ENCODE data around the gene WDFY3.
"Not testable (repeated sequence)": the region's sequence is repeated elsewhere in the genome, so short reads cannot be mapped to it uniquely, and the experiment has no call there.

WDFY3 gene

DNA sequence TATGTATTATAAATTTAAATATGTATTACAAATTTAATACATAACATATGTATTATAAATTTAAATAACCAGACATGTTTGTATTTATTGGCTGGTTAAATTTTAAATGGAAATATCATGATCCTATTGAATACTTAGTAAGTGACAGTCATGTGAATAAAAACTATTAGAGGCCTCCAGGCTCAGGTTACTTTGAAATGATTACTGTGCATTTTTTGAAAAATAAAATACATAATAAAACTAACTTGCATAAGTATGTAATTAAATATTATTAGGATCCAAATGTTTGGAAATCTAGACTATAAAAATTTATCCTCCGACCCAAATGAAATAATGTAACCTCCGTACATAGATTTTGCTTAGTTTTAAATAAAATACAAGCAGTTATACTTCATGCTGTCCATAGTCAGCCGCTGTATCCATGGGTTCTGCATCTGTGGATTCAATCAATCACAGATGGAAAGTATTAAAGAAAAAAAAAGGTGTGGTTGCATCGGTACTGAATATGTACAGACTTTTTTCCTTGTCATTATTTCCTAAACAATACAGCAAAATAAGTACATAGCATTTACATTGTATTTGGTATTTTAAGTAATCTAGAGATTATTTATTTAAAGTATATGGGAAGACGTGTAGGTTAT lies 140.7 kb downstream of the WDFY3 start:
- no peak for DNase-seq (ENCODE audit: insufficient read length, low spot score)
- TF ChIP-seq, protein P1, sequence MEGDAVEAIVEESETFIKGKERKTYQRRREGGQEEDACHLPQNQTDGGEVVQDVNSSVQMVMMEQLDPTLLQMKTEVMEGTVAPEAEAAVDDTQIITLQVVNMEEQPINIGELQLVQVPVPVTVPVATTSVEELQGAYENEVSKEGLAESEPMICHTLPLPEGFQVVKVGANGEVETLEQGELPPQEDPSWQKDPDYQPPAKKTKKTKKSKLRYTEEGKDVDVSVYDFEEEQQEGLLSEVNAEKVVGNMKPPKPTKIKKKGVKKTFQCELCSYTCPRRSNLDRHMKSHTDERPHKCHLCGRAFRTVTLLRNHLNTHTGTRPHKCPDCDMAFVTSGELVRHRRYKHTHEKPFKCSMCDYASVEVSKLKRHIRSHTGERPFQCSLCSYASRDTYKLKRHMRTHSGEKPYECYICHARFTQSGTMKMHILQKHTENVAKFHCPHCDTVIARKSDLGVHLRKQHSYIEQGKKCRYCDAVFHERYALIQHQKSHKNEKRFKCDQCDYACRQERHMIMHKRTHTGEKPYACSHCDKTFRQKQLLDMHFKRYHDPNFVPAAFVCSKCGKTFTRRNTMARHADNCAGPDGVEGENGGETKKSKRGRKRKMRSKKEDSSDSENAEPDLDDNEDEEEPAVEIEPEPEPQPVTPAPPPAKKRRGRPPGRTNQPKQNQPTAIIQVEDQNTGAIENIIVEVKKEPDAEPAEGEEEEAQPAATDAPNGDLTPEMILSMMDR (IDR thresholded peaks at IDR 0.05; ENCODE audit: insufficient read depth, missing control alignments) = no peak
- peak; percentile 73 for FAIRE-seq

DNA sequence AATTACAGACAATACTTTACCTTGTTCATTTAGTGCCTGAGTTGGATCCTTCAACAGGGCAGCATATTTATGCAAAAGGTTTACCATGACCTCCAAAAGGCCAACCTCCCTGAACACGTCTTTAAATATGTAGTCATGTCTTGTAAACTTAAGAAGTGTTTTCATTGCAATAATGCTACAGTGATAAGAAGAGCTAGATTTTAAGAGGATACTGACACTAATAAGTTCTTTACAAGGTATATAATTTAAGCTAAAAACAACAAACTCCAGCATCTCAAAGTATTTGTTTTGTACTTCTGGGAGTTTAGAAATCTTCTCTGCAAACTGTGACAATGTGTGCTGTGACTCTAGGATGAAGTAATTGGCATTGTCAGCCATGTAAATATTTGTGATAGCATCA lies 145.4 kb downstream of the WDFY3 start:
- FAIRE-seq (peak; percentile 44), DNase-seq (ENCODE audit: insufficient read length, low spot score) (no peak)
- TF ChIP-seq, protein P1 (IDR thresholded peaks at IDR 0.05; ENCODE audit: insufficient read depth, missing control alignments) = no peak

DNA sequence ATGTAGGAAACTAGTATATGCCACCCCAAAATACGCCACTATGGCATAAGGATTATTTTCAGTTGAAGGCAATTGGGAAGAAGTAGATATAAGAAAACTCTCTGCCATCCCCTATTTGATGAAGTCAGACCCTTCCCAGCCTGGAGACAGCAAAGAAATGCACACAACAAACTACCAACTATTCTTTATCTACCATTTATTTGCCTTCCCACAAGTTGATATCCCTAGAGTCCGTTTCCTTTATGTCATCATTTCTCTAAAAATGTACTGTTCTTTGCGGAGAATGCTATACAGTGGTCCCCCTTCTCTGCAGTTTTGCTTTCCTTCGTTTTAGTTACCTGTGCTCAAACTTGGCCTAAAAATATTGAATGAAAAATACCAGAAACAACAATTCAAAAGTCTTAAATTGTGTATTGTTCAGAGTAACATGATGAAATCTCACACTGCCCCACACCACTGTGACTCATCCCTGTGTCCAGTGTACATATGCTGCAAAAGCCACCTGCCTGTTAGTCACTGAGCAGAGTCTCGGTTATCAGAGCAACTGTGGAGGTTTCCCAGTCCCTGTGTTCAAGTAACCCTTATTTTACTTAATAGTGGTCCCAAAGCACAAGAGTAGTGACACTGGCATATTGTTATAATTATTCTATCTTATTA lies 152.3 kb downstream of the WDFY3 start:
- no peak for DNase-seq (ENCODE audit: insufficient read length, low spot score)
- TF ChIP-seq, protein P1 (IDR thresholded peaks at IDR 0.05; ENCODE audit: insufficient read depth, missing control alignments) = no peak
- FAIRE-seq = no peak

DNA sequence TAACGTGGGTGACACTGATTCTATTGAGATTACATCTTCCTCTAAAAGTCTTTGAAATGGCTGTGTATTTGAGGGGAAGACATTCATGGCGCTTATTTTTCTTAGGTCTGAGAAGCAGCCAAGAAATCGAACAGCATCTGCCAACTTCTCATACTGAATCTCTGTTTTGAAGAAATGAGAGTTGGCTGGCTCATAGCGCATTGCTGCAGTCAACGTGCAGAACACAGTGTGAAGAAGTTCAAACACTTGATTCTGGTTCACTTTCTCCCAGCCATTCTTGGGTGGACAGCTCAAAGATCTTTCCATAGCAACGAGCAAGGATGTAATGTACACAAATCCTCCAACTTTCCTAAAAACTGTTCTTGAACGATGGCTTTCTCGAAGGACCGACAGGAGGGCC lies 156.5 kb downstream of the WDFY3 start:
- FAIRE-seq (no peak), DNase-seq (ENCODE audit: insufficient read length, low spot score) (no peak)
- TF ChIP-seq, protein P1 (IDR thresholded peaks at IDR 0.05; ENCODE audit: insufficient read depth, missing control alignments) = no peak

DNA sequence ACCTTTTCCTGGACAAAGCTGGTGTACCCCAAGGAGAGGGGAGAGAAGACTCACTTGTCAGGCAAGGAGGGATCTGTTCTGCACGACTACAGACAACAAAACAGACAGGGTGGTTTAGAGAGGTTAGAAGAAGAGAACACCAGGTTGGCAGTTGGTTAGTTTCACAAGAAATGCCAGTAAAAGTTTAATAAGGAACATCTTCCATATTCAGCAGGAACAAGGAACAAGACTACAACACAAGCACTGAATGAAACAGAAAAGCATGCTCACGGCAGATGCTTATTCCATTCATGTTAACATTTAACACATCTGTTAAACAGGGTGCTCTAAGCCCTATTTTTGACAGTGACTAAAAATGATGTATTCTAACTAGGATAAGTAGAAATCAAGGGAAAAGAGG lies 158.2 kb downstream of the WDFY3 start:
- TF ChIP-seq, protein P1 (IDR thresholded peaks at IDR 0.05; ENCODE audit: insufficient read depth, missing control alignments) = no peak
- FAIRE-seq (peak; percentile 11), DNase-seq (ENCODE audit: insufficient read length, low spot score) (no peak)

DNA sequence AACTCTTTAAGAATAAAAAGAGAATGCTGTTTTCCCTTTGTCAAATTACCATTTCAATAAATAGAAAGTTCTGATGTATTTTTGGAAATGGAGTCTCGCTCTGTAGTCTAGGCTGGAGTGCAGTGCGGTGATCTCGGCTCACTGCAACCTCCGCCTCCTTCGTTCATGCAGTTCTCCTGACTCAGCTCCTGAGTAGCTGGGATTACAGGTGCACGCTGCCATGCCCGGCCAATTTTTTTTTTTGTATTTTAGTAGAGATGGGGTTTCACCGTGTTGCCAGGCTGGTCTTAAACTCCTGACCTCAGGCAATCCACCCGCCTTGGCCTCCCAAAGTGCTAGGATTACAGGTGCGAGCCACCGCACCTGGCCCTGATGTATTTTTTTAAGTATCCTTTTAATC lies 159.9 kb downstream of the WDFY3 start:
- FAIRE-seq; DNase-seq (ENCODE audit: insufficient read length, low spot score): not testable (repeated sequence)

DNA sequence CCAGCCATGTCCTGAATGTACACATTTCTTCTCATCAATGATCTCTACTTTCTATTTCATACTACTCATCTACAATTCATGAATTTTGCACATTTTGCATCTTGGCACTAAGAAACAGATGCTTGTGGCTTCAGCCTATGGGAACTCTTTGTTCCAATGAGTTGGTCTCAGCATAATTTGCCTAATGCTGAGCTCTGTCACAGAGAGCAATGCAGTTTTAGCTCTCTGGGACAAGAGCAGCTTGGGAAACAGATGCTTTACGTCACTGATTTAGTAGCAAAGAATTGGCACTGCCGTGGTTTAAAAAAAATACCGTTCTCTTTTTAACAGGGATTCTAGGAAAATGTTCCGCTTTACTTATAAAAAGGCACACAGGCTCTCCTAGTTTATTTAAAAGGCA lies 162.4 kb downstream of the WDFY3 start:
- FAIRE-seq (no peak), DNase-seq (ENCODE audit: insufficient read length, low spot score) (no peak)
- TF ChIP-seq, protein P1 (IDR thresholded peaks at IDR 0.05; ENCODE audit: insufficient read depth, missing control alignments) = no peak

All from D721Med (cell line).